Upper lobe of right lung (tissue), 1 donor: ENCODE data around the gene C4BPA. TPM values are rescaled to one million over a fixed set of nuclear protein-coding genes. Genes with fewer than 3 reads are reported as not detected.

Source experiments
- ATAC-seq: fragments of 200-7000 bp; cut with Tn5 transposase; one replicate; pipeline ENCODE4 v1.9.1; 2020; ENCODE audit warnings: mild to moderate bottlenecking, moderate library complexity
- DNase-seq: peaks from one replicate; pipeline ENCODE4 v3.0.0-alpha.2; 2020
- H3K27ac ChIP-seq: fragments of 200-600 bp; one replicate; pipeline ENCODE4 v1.8.0; 2022
- H3K27me3 ChIP-seq: fragments of 200-600 bp; one replicate; pipeline ENCODE4 v1.8.0; 2022; ENCODE audit warnings: mild to moderate bottlenecking
- H3K36me3 ChIP-seq: fragments of 200-600 bp; one replicate; pipeline ENCODE4 v1.8.0; 2022
- H3K4me1 ChIP-seq: fragments of 200-600 bp; one replicate; pipeline ENCODE4 v1.8.0; 2022
- H3K4me3 ChIP-seq: fragments of 200-600 bp; one replicate; pipeline ENCODE4 v1.8.0; 2022; ENCODE audit warnings: mild to moderate bottlenecking
- H3K9me3 ChIP-seq: fragments of 200-600 bp; one replicate; pipeline ENCODE4 v1.8.0; 2022
- CTCF ChIP-seq: fragments of 200-600 bp; IDR thresholded peaks from one replicate; pipeline ENCODE4 v1.8.0; 2022; ENCODE audit warnings: antibody characterized with exemption
- intact Hi-C: fragments of 100-400 bp; cut with DNase I; formaldehyde crosslinking; loops from one replicate; pipeline ENCODE4 v1.11.0; 2022
- long read RNA-seq: library from polyadenylated mRNA; unstranded; transcript quantifications from one replicate; pipeline ENCODE4 v2.0.0, GENCODE V29; 2021
- total RNA-seq: library from RNA; stranded (reverse); fragmentation: NEBNext Ultra II Directional; extraction: Animal tissue kit (Norgen Biotek cat#: 25700); gene quantifications from one replicate; pipeline ENCODE4 v1.2.1, GENCODE V29; 2021
- donor health status: DM: no; HTN: yes; CAD: no; lungs with severe emphysema.

C4BPA gene
- 175 TPM for total RNA-seq
- long read RNA-seq, transcript C4BPA-201 (12 exons, 2,243 nt) = major isoform, 109 of 193 reads
- long read RNA-seq, partial matches to known transcripts = 34 of 193 reads
- long read RNA-seq, other reads (novel, unspliced or antisense) = 50 of 193 reads

GRCh38 chr1:207103892-207104373 is at the start of gene C4BPA:
Gene C4BPA (plus strand): TSS chr1:207104233. CDS start chr1:207113026, 8,793 bp downstream.
- H3K4me1 ChIP-seq = no peaks in the 10 kb centered on the region
- no peak within 1 kb of the TSS for H3K27ac ChIP-seq
- H3K9me3 ChIP-seq = no peaks in the 10 kb centered on the region
- peak; percentile 90 for ATAC-seq
- intact Hi-C loops = no loop called here
- no peak for TF ChIP-seq CTCF
- no peaks in the 10 kb centered on the region for H3K36me3 ChIP-seq
- H3K27me3 ChIP-seq = no peaks in the 10 kb centered on the region
- peak within 1 kb of the TSS; percentile 37 for H3K4me3 ChIP-seq
- no peak for DNase-seq

- Histone ChIP-seq H3K36me3 (peaks cover under 1% of the 10 kb centered on the region), H3K27me3 (no peaks in the 10 kb centered on the region), H3K4me3 (peak overlapping the region; percentile 71), H3K27ac (peak overlapping the region; percentile 90), H3K9me3 (no peaks in the 10 kb centered on the region), H3K4me1 (peaks cover 11% of the 10 kb centered on the region)
- intact Hi-C loops = no loop called here
- TF ChIP-seq CTCF = no peak
- no peak for DNase-seq
- ATAC-seq = no peak
These were observed 49.5 kb upstream of the C4BPA start for GRCh38 chr1:207054491-207054890.

- no peaks in the 10 kb centered on the region for H3K9me3 ChIP-seq
- peaks cover 4% of the 10 kb centered on the region for H3K36me3 ChIP-seq
- peak overlapping the region; percentile 71 for H3K4me3 ChIP-seq
- DNase-seq (no peak), ATAC-seq (no peak)
- H3K27ac ChIP-seq = no peak overlapping the region
- intact Hi-C loops = no loop called here
- no peak for TF ChIP-seq CTCF
- H3K27me3 ChIP-seq = no peaks in the 10 kb centered on the region
- H3K4me1 ChIP-seq = peaks cover 7% of the 10 kb centered on the region
These were observed 48.5 kb upstream of the C4BPA start for GRCh38 chr1:207055386-207056001.

GRCh38 chr1:207056673-207057072 is 47.4 kb upstream of the C4BPA start:
- no peak for DNase-seq

GRCh38 chr1:207058252-207058651 is 45.8 kb upstream of the C4BPA start:
- DNase-seq = no peak
- Histone ChIP-seq H3K4me1 (no peaks in the 10 kb centered on the region), H3K9me3 (no peaks in the 10 kb centered on the region), H3K27me3 (no peaks in the 10 kb centered on the region), H3K36me3 (peaks cover 22% of the 10 kb centered on the region), H3K27ac (peak overlapping the region; percentile 7), H3K4me3 (no peak overlapping the region)
- intact Hi-C loops = no loop called here
- TF ChIP-seq CTCF = no peak
- no peak for ATAC-seq

More at GRCh38 chr1:207056673-207057072, 47.4 kb upstream of the C4BPA start:
- Histone ChIP-seq H3K27ac (peak overlapping the region; percentile 61), H3K4me3 (no peak overlapping the region), H3K36me3 (peaks cover 6% of the 10 kb centered on the region), H3K9me3 (no peaks in the 10 kb centered on the region), H3K27me3 (no peaks in the 10 kb centered on the region), H3K4me1 (peaks cover 7% of the 10 kb centered on the region)
- ATAC-seq = no peak
- TF ChIP-seq CTCF = no peak
- intact Hi-C loops = no loop called here
